Left lung (tissue), 10 donors: ENCODE results near the gene DGKB. TPM values are rescaled to one million over a fixed set of nuclear protein-coding genes. Genes with fewer than 3 reads are reported as not detected.
A peak's percentile ranks its signal among the peaks of the same experiment; 100 is the strongest.

ENCODE experiments used
- ATAC-seq: fragments of 200-7000 bp; cut with Tn5 transposase; one replicate; pipeline ENCODE4 v1.9.1; 2020; ENCODE audit warnings: moderate library complexity
- DNase-seq, 4 donors: peaks; one replicate each; pipeline ENCODE4 v3.0.0-alpha.2; 2013 to 2020
- H3K27ac ChIP-seq, 2 donors: fragments of 200-600 bp; sonication (generic) in 1 of 2; one replicate each; pipeline versions ENCODE4 v1.5.0 to v1.8.0; 2020 to 2021
- H3K27me3 ChIP-seq, 2 donors: fragments of 200-600 bp; sonication (generic) in 1 of 2; one replicate each; pipeline versions ENCODE4 v1.5.0 to v1.8.0; 2020 to 2021
- H3K36me3 ChIP-seq, 2 donors: fragments of 200-600 bp; sonication (generic) in 1 of 2; one replicate each; pipeline versions ENCODE4 v1.5.0 to v1.8.0; 2020 to 2021
- H3K4me1 ChIP-seq, 2 donors: fragments of 200-600 bp; one replicate each; pipeline ENCODE4 v1.8.0; 2021
- H3K4me3 ChIP-seq, 2 donors: fragments of 200-600 bp; sonication (generic) in 1 of 2; one replicate each; pipeline versions ENCODE4 v1.5.0 to v1.8.0; 2020 to 2021; ENCODE audit warnings: mild to moderate bottlenecking in 1 of 2
- H3K9me3 ChIP-seq, 2 donors: fragments of 200-600 bp; sonication (generic) in 1 of 2; one replicate each; pipeline versions ENCODE4 v1.5.0 to v1.8.0; 2020 to 2021
- intact Hi-C, 2 donors: fragments of 100-400 bp; cut with DNase I; formaldehyde crosslinking; loops; one replicate each; pipeline versions ENCODE4 v1.11.2 to v1.14.2; 2022
- polyA plus RNA-seq, 6 donors: library from polyadenylated mRNA; unstranded; fragments of 120-200 nt; gene quantifications; one replicate each; pipeline ENCODE4 v1.2.1, GENCODE V29; 2013; ENCODE audit not compliant: insufficient read length in 6 of 6
- total RNA-seq, 2 donors: library from RNA; stranded (reverse); fragmentation: NEBNext Ultra II Directional; extraction: Animal tissue kit (Norgen Biotek cat#: 25700); gene quantifications; one replicate each; pipeline ENCODE4 v1.2.1, GENCODE V29; 2021
- TF ChIP-seq, protein P1 (sequence below), 2 donors: fragments of 200-600 bp; sonication (generic) in 1 of 2; IDR thresholded peaks; one replicate each; pipeline versions ENCODE4 v1.5.0 to v1.8.0; 2021; ENCODE audit warnings: antibody characterized with exemption in 2 of 2
- donor health status: DM: no; HTN: yes; CAD: no.
- donor health status: DM: no; HTN: no; CAD: no.

Gene DGKB
- total and polyA plus RNA-seq, 8 donors, result 0.15 to 0.31 (median 0.27) TPM; not detected in 1

DNA sequence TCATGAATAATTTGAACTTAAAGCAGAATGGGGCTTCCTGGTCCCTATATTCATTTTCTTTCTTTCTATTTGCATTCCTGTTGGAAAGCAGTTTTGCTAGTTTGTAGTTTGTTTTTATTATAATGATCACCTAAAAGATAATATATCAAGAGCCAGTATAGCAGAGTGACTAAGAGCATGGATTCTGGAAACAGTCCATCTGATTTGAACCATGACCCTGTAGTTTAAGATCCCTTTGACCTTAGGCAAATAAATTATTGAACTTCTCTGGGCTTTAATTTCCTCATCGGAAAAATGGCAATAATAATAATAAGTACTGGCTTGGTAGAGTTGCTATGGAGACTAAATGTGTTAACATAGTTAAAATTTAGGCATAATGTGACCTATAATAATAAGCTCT is 76.1 kb downstream of the DGKB start:
- H3K4me1 ChIP-seq, result no peaks in the 10 kb centered on the region
- no peak for ATAC-seq
- intact Hi-C loops, result no loop called here
- DNase-seq, result no peak
- no peak overlapping the region for H3K27ac ChIP-seq
- H3K36me3 ChIP-seq, result no peaks in the 10 kb centered on the region
- H3K9me3 ChIP-seq, result no peaks in the 10 kb centered on the region
- H3K27me3 ChIP-seq, result no peaks in the 10 kb centered on the region
- TF ChIP-seq, protein P1, sequence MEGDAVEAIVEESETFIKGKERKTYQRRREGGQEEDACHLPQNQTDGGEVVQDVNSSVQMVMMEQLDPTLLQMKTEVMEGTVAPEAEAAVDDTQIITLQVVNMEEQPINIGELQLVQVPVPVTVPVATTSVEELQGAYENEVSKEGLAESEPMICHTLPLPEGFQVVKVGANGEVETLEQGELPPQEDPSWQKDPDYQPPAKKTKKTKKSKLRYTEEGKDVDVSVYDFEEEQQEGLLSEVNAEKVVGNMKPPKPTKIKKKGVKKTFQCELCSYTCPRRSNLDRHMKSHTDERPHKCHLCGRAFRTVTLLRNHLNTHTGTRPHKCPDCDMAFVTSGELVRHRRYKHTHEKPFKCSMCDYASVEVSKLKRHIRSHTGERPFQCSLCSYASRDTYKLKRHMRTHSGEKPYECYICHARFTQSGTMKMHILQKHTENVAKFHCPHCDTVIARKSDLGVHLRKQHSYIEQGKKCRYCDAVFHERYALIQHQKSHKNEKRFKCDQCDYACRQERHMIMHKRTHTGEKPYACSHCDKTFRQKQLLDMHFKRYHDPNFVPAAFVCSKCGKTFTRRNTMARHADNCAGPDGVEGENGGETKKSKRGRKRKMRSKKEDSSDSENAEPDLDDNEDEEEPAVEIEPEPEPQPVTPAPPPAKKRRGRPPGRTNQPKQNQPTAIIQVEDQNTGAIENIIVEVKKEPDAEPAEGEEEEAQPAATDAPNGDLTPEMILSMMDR (IDR thresholded peaks at IDR 0.05), result no peak
- H3K4me3 ChIP-seq, result no peak overlapping the region

DNA sequence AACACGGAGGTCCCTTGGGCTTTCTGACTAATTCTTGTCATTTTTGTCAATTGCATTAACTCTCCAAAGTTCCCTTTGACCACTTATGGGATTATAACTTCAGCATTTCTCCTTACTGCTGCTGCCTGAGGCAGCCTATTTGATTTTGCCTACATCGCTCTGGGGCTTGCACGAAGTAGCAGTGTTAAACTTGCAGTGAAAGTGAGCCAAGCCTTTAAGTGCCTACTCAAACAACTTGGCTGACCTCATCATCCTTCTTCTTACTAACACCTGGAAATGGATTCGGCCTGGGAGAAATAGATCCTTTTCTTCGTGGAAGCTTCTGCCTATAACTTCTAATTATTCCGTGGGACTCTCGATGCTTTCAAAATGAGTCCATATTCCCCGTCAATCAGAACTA is 76.6 kb downstream of the DGKB start:
- no peaks in the 10 kb centered on the region for H3K27me3 ChIP-seq
- intact Hi-C loops, result no loop called here
- ATAC-seq (peak; percentile 89), DNase-seq (peak in 2 of 4 donors; percentile 27 to 54)
- no peaks in the 10 kb centered on the region for H3K36me3 ChIP-seq
- no peak overlapping the region for H3K27ac ChIP-seq
- H3K4me1 ChIP-seq, result no peaks in the 10 kb centered on the region
- TF ChIP-seq, protein P1 (IDR thresholded peaks at IDR 0.05), result no peak
- H3K4me3 ChIP-seq, result no peak overlapping the region
- H3K9me3 ChIP-seq, result no peaks in the 10 kb centered on the region

DNA sequence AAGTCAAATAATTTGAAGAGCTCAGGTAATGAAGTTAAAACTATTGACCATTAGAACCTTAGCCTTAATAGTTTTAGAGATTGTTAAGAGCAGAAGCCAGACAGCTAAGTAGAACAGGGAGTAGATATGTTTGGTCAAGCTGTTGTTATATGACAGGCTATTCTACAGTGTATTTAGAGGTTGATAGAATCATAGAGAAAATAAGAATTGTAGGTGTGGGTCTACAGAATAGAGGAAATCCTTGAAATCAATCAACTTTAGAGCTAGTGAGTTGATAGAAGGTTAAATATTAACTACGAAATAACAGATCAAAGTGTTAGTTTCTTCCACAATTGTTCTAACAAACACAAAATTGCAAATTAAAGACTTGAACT is 80.1 kb downstream of the DGKB start:
- H3K4me3 ChIP-seq, result no peak overlapping the region

DNA sequence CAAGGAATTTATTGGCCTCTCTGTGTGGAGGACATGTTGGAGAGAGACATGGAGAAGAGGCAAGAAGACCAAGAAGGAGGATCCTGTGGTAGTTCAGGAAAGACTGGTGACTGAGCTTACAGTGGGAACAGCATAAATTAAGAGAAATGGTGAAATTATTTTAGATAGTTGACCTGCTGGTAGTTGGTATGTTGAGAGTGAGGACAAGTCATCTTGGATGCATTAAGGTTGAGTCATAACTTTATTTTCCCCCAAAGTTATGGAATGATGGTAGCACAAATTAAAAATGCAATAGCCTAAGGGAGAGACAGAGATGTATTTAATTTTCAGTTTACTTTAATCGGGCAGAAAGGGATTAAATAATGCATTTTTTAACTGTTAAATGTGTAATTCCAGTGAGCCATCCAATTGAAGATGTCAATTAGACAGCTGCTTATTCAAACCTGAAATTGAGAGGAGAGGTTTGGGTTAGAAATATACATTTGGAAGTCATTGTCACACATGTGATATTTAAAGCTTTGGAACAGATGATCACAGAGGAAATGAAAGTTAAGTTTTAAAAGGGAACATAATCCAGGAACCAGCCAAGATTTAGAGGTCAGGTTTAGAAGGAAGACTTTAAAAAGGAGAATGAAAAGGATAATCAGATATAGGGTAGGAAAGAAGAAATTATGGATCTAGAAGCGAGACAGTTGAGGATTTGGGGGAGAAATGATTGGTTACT is 80.6 kb downstream of the DGKB start:
- intact Hi-C loops, result no loop called here

More for the DNA sequence above, 80.1 kb downstream of the DGKB start:
- intact Hi-C loops, result no loop called here
- Histone ChIP-seq H3K36me3 (no peaks in the 10 kb centered on the region), H3K4me1 (no peaks in the 10 kb centered on the region), H3K9me3 (no peaks in the 10 kb centered on the region), H3K27ac (no peak overlapping the region), H3K27me3 (no peaks in the 10 kb centered on the region)
- TF ChIP-seq, protein P1 (IDR thresholded peaks at IDR 0.05), result no peak
- no peak for DNase-seq
- ATAC-seq, result no peak

DNA sequence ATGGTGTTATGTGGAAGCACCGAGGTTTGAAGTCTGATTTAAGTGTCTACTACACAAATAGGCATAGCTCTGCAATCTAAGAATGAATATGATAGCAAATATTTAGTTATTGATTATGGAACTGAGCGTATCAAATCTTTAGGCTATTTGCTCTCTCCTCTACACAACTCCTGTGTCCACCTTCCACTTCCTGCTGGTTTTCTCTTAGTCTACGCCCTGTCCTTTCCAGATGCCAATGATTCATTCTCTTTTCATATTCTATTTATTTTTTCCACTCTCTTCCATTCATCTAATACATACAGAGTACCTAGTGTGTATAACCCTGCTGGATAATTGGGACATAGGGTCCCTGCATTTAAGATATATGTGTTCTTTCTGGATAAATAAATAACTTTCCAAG is 83.7 kb downstream of the DGKB start:
- ATAC-seq (no peak), DNase-seq (no peak)
- no peaks in the 10 kb centered on the region for H3K27me3 ChIP-seq
- no peaks in the 10 kb centered on the region for H3K36me3 ChIP-seq
- H3K27ac ChIP-seq, result no peak overlapping the region
- H3K9me3 ChIP-seq, result no peaks in the 10 kb centered on the region
- no peak overlapping the region for H3K4me3 ChIP-seq
- intact Hi-C loops, result no loop called here
- TF ChIP-seq, protein P1 (IDR thresholded peaks at IDR 0.05), result no peak
- H3K4me1 ChIP-seq, result no peaks in the 10 kb centered on the region

More for the DNA sequence above, 80.6 kb downstream of the DGKB start:
- no peaks in the 10 kb centered on the region for H3K9me3 ChIP-seq
- no peak overlapping the region for H3K4me3 ChIP-seq
- no peak for DNase-seq
- TF ChIP-seq, protein P1 (IDR thresholded peaks at IDR 0.05), result no peak
- H3K36me3 ChIP-seq, result no peaks in the 10 kb centered on the region
- no peaks in the 10 kb centered on the region for H3K27me3 ChIP-seq
- no peak overlapping the region for H3K27ac ChIP-seq
- no peaks in the 10 kb centered on the region for H3K4me1 ChIP-seq
- no peak for ATAC-seq
